Transverse colon (tissue), 4 donors: ENCODE results near the gene CACNA2D4. TPM values are rescaled to one million over a fixed set of nuclear protein-coding genes. Genes with fewer than 3 reads are reported as not detected.

ENCODE experiments used
- DNase-seq: peaks from one replicate; pipeline ENCODE4 v3.0.0-alpha.2; 2019
- H3K27ac ChIP-seq, 4 donors: fragments of 200-600 bp; sonication (generic); 2 replicates each; pipeline ENCODE4 v1.5.1; 2016 to 2018; ENCODE audit warnings: inconsistent platforms in 4 of 4
- H3K27me3 ChIP-seq: fragments of 200-600 bp; sonication (generic); 2 replicates; pipeline ENCODE4 v1.5.1; 2017; ENCODE audit warnings: inconsistent platforms
- H3K36me3 ChIP-seq, 4 donors: fragments of 200-600 bp; sonication (generic); 2 replicates each; pipeline ENCODE4 v1.5.1; 2017 to 2019; ENCODE audit warnings: inconsistent platforms in 4 of 4
- H3K4me1 ChIP-seq, 4 donors: fragments of 200-600 bp; sonication (generic); 2 replicates each; pipeline ENCODE4 v1.5.1; 2017 to 2020; ENCODE audit warnings: inconsistent platforms in 4 of 4
- H3K4me3 ChIP-seq, 4 donors: fragments of 200-600 bp; sonication (generic); 1 replicate in 1 of 4; 2 replicates in 3 of 4; pipeline versions ENCODE4 v1.5.1 to v1.6.1; 2017 to 2019; ENCODE audit warnings: inconsistent platforms in 4 of 4
- H3K9me3 ChIP-seq, 2 donors: fragments of 200-600 bp; sonication (generic); 2 replicates each; pipeline ENCODE4 v1.5.1; 2017 to 2019; ENCODE audit warnings: inconsistent platforms in 2 of 2
- EP300 ChIP-seq: sonication (generic); formaldehyde crosslinking; IDR thresholded peaks from one replicate; pipeline ENCODE4 v1.6.1; 2017; ENCODE audit warnings: antibody characterized with exemption, low read depth
- POLR2A ChIP-seq: fragments of 450-650 bp; IDR thresholded peaks from one replicate; pipeline ENCODE4 v1.6.1; 2016; ENCODE audit warnings: antibody characterized with exemption, mild to moderate bottlenecking, moderate library complexity
- POLR2AphosphoS5 ChIP-seq, 3 donors: sonication (generic); formaldehyde crosslinking; IDR thresholded peaks; one replicate each; pipeline ENCODE4 v1.6.1; 2016; ENCODE audit warnings: antibody characterized with exemption in 3 of 3
- WGBS, 2 donors: methylation state at CpG; one replicate each; pipeline ENCODE4 v1.1.5; 2018; ENCODE audit warnings: low coverage in 1 of 2; 5-methylcytosine and 5-hydroxymethylcytosine counted together
- in situ Hi-C, 4 donors: fragments of 200-750 bp; cut with MboI; loops; one replicate each; pipeline versions ENCODE4 v1.15.0 to v1.15.1; 2017; ENCODE audit warnings: low sequenced_read_pairs in 3 of 4, low pct_ligation_motif_present in 1 of 4, low pct_unique_long_range_greater_than_20kb in 1 of 4
- intact Hi-C: fragments of 100-400 bp; cut with DNase I; formaldehyde crosslinking; loops from one replicate; pipeline ENCODE4 v1.15.1; 2023; ENCODE audit warnings: low total_unique reads
- total RNA-seq, 4 donors: library from RNA; depleted of rRNA; stranded (reverse); fragments of >200 nt; gene quantifications; one replicate each; pipeline ENCODE4 v1.1.0, GENCODE V29; 2016
- TF ChIP-seq, protein P1 (sequence below), 5 experiments: fragments of 200-600 bp in 3 of 5; fragments of 450-650 bp in 2 of 5; sonication (generic) in 3 of 5; IDR thresholded peaks; 1 replicate in 2 of 5; 2 replicates in 3 of 5; pipeline ENCODE4 v1.5.1; 2016 to 2017; ENCODE audit warnings: antibody characterized with exemption in 5 of 5, inconsistent platforms in 3 of 5, mild to moderate bottlenecking in 2 of 5, moderate library complexity in 1 of 5

Gene CACNA2D4
- total RNA-seq, 4 donors from 2014 or later: 6.5 to 22.8 (median 7.2) TPM; not detected in 1

DNA sequence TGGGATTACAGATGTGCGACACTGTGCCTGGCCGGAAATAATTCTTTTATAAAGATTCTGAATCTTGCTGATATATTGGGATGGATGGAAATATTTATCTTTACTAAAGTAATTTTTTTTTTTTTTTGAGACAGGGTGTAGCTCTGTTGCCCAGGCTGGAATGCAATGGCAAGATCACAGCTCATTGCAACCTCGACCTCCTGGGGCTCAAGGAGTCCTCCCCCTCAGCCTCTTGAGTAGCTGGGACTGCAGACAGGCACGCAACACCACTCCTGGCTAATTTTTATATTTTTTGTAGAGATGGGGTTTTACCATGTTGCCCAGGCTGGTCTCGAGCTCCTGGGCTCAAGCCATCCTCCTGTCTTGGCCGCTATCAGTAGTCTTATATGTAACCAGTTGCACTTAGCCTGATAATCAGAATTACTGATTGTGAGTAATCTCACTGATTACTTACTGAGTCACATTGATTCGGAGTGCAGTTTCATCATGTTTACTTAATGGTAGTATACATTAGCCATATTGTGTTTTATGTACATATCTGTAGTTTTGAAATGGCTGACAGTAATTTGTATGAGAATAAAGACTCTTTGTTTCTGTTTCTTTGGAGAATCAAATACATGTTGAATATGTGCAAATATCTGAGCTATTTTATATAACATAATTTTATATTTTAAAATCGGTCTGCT is 148.5 kb downstream of the CACNA2D4 start:
- no peak overlapping the region for H3K4me3 ChIP-seq
- intact Hi-C loops (no loop called here), in situ Hi-C loops (no loop called here)
- no peak for TF ChIP-seq POLR2AphosphoS5 (IDR thresholded peaks at IDR 0.05)
- TF ChIP-seq POLR2A: no peak
- TF ChIP-seq EP300: no peak
- TF ChIP-seq, protein P1, sequence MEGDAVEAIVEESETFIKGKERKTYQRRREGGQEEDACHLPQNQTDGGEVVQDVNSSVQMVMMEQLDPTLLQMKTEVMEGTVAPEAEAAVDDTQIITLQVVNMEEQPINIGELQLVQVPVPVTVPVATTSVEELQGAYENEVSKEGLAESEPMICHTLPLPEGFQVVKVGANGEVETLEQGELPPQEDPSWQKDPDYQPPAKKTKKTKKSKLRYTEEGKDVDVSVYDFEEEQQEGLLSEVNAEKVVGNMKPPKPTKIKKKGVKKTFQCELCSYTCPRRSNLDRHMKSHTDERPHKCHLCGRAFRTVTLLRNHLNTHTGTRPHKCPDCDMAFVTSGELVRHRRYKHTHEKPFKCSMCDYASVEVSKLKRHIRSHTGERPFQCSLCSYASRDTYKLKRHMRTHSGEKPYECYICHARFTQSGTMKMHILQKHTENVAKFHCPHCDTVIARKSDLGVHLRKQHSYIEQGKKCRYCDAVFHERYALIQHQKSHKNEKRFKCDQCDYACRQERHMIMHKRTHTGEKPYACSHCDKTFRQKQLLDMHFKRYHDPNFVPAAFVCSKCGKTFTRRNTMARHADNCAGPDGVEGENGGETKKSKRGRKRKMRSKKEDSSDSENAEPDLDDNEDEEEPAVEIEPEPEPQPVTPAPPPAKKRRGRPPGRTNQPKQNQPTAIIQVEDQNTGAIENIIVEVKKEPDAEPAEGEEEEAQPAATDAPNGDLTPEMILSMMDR (IDR thresholded peaks at IDR 0.05): no peak
- no peak for DNase-seq
- H3K9me3 ChIP-seq: no peaks in the 10 kb centered on the region
- peaks cover 0 to 3% (median 1%) of the 10 kb centered on the region in 4 donors for H3K36me3 ChIP-seq
- no peaks in the 10 kb centered on the region for H3K27me3 ChIP-seq
- H3K27ac ChIP-seq: no peak overlapping the region
- peaks cover 0 to 12% (median 0%) of the 10 kb centered on the region in 4 donors for H3K4me1 ChIP-seq
- 76 to 89% methylated on average over 7 to 8 of the region's 8 CpGs for WGBS, 2 donors

DNA sequence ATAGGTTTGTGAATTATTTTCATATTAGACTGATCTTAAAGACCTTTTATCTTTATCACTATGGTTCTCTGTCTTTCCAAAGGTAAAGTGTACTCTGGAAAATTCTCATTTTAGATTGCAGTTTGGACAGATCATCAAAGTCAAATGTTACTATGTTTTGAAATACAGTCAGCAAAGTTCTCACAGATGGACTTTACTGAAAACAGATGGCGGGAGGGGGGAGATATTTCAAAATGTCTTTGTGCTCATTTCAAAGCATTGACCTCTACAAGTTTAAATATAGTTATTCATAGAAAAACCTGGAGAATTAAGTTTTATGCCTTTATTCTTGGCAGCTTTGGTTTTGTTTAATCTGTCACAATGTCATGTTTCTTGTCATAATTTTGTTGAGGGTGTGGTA is 149.8 kb downstream of the CACNA2D4 start:
- Histone ChIP-seq H3K27ac (no peak overlapping the region), H3K4me3 (no peak overlapping the region), H3K36me3 (peaks cover 0 to 3% (median 1%) of the 10 kb centered on the region in 4 donors), H3K4me1 (peaks cover 0 to 12% (median 0%) of the 10 kb centered on the region in 4 donors), H3K9me3 (no peaks in the 10 kb centered on the region), H3K27me3 (no peaks in the 10 kb centered on the region)
- intact Hi-C loops: no loop called here
- DNase-seq: no peak
- 90 to 94% methylated on average over 1 of the region's 1 CpG for WGBS, 2 donors
- TF ChIP-seq, protein P1 (IDR thresholded peaks at IDR 0.05): no peak
- no peak for TF ChIP-seq POLR2A
- TF ChIP-seq POLR2AphosphoS5 (IDR thresholded peaks at IDR 0.05): no peak
- no peak for TF ChIP-seq EP300
- in situ Hi-C loops: no loop called here

DNA sequence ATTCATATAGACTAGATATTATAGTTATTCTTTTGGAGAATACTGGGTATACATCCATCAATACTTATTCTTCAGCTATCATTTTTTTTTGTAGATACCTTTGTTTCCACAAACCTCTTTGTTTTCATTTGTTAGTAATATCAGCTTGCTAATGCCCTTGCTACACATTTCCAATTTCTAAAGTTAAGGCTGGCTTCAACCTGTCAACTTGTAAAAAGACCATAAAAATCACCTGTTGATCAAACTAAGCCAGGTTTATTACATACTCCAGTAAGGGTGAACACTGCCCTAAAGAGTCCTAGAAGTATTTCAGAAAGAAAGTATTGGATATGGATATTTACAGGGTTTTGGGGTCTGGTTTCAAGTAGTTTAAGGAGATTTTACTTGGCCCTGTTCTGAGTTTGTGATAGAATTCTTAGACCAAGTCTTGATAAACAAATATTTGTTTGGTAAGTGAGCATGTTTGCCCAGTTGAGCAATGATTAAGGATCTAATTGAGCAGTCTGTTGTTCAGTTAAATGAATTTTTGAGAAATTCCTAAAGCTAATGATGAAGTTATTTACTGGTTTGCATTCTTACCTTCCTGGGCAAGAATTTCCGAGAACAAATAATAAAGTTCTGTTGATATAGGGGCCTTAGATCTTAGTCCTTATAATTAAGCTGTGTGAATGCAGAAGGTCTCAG is 150.9 kb downstream of the CACNA2D4 start:
- Histone ChIP-seq H3K9me3 (no peaks in the 10 kb centered on the region), H3K4me1 (peaks cover 0 to 12% (median 0%) of the 10 kb centered on the region in 4 donors), H3K27me3 (no peaks in the 10 kb centered on the region), H3K27ac (no peak overlapping the region), H3K4me3 (no peak overlapping the region), H3K36me3 (peaks cover 0 to 5% (median 1%) of the 10 kb centered on the region in 4 donors)
- 91 to 98% methylated on average over 1 of the region's 1 CpG for WGBS, 2 donors
- intact Hi-C loops (no loop called here), in situ Hi-C loops (no loop called here)
- DNase-seq: no peak
- TF ChIP-seq POLR2AphosphoS5 (IDR thresholded peaks at IDR 0.05) (no peak), POLR2A (no peak), EP300 (no peak)
- TF ChIP-seq, protein P1 (IDR thresholded peaks at IDR 0.05): no peak

DNA sequence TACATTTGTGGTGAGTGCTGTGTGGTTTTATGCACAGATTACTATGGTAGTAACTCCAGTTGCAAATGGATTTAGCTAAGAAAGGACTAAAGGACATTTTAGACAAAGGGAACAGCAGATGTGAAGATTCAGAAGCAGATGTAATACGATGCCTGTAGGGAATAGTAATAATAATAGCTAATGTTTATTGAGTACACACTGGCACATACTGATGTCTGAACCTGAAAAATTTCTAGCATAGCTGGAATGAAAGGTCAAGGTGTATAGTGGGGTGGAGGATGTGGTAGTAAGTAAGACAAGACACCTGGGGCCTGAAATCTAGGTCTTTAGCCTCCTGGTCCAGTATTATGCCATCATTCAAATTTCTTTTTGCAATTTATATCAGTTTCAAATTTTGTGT is 152.3 kb downstream of the CACNA2D4 start:
- TF ChIP-seq POLR2AphosphoS5 (IDR thresholded peaks at IDR 0.05): no peak
- no peak for TF ChIP-seq EP300
- TF ChIP-seq, protein P1 (IDR thresholded peaks at IDR 0.05): no peak
- no peak for TF ChIP-seq POLR2A
- WGBS, 2 donors: 92 to 96% methylated on average over 1 of the region's 1 CpG
- H3K27ac ChIP-seq: no peak overlapping the region

More for the DNA sequence above, 152.3 kb downstream of the CACNA2D4 start:
- in situ Hi-C loops (no loop called here), intact Hi-C loops (no loop called here)
- Histone ChIP-seq H3K36me3 (peaks cover 0 to 5% (median 1%) of the 10 kb centered on the region in 4 donors), H3K27me3 (no peaks in the 10 kb centered on the region), H3K9me3 (no peaks in the 10 kb centered on the region), H3K4me3 (no peak overlapping the region), H3K4me1 (peaks cover 0 to 12% (median 0%) of the 10 kb centered on the region in 4 donors)
- DNase-seq: no peak
